H9 (cell line): ENCODE results near the gene PRKCA. TPM values are rescaled to one million over a fixed set of nuclear protein-coding genes. Genes with fewer than 3 reads are reported as not detected.

Source experiments
- DNase-seq: peaks from one replicate; pipeline ENCODE4 v3.0.0-alpha.2; 2017
- H2AFZ ChIP-seq: one replicate; pipeline ENCODE4 v1.6.1; 2013; ENCODE audit warnings: mild to moderate bottlenecking, low read length, control low read depth, moderate library complexity
- H2AK5ac ChIP-seq: 2 replicates; pipeline ENCODE4 v1.6.1; 2013; ENCODE audit warnings: low read length, control low read depth, mixed read lengths; ENCODE audit not compliant: insufficient read length
- H2BK120ac ChIP-seq: one replicate; pipeline ENCODE4 v1.6.1; 2013; ENCODE audit warnings: low read depth, mild to moderate bottlenecking, low read length, control low read depth, inconsistent platforms; ENCODE audit not compliant: poor library complexity, severe bottlenecking
- H2BK12ac ChIP-seq: 2 replicates; pipeline ENCODE4 v1.6.1; 2013; ENCODE audit warnings: low read length, control low read depth, mixed read lengths, low read depth; ENCODE audit not compliant: insufficient read length
- H2BK15ac ChIP-seq: 2 replicates; pipeline ENCODE4 v1.6.1; 2013; ENCODE audit warnings: low read depth, low read length, control low read depth
- H2BK20ac ChIP-seq: one replicate; pipeline ENCODE4 v1.6.1; 2013; ENCODE audit warnings: low read depth, mild to moderate bottlenecking, low read length, control low read depth, inconsistent platforms; ENCODE audit not compliant: poor library complexity, severe bottlenecking
- H2BK5ac ChIP-seq: 2 replicates; pipeline ENCODE4 v1.6.1; 2013; ENCODE audit warnings: low read length, control low read depth, mixed read lengths; ENCODE audit not compliant: insufficient read length
- H3K14ac ChIP-seq: 2 replicates; pipeline ENCODE4 v1.6.1; 2013; ENCODE audit warnings: low read length, control low read depth; ENCODE audit not compliant: insufficient read depth
- H3K18ac ChIP-seq: 2 replicates; pipeline ENCODE4 v1.6.1; 2013; ENCODE audit warnings: low read depth, mild to moderate bottlenecking, mixed read lengths, low read length, control low read depth; ENCODE audit not compliant: insufficient read length
- H3K23ac ChIP-seq: 2 replicates; pipeline ENCODE4 v1.6.1; 2013; ENCODE audit warnings: low read length, control low read depth, mixed read lengths, low read depth; ENCODE audit not compliant: insufficient read length
- H3K23me2 ChIP-seq: 2 replicates; pipeline ENCODE4 v1.6.1; 2013; ENCODE audit warnings: low read depth, mild to moderate bottlenecking, mixed read lengths, low read length, control low read depth; ENCODE audit not compliant: insufficient read length, poor library complexity, severe bottlenecking
- H3K27ac ChIP-seq: 2 replicates; pipeline ENCODE4 v1.5.1; 2013; ENCODE audit warnings: low read length, control low read depth, mixed read lengths, low read depth; ENCODE audit not compliant: insufficient read length
- H3K27me3 ChIP-seq: 2 replicates; pipeline ENCODE4 v1.6.1; 2013; ENCODE audit warnings: low read length, control low read depth, inconsistent platforms; ENCODE audit not compliant: insufficient read depth
- H3K4ac ChIP-seq: 2 replicates; pipeline ENCODE4 v1.6.1; 2013; ENCODE audit warnings: low read depth, mild to moderate bottlenecking, control low read depth, inconsistent platforms, low read length, moderate library complexity
- H3K4me1 ChIP-seq: 2 replicates; pipeline ENCODE4 v1.6.1; 2013; ENCODE audit warnings: low read length, control low read depth, inconsistent platforms; ENCODE audit not compliant: insufficient read depth
- H3K4me2 ChIP-seq: 2 replicates; pipeline ENCODE4 v1.6.1; 2013; ENCODE audit warnings: low read length, control low read depth, mixed read lengths; ENCODE audit not compliant: insufficient read length, insufficient read depth
- H3K56ac ChIP-seq: 2 replicates; pipeline ENCODE4 v1.6.1; 2013; ENCODE audit warnings: low read depth, mild to moderate bottlenecking, mixed read lengths, low read length, control low read depth; ENCODE audit not compliant: insufficient read length
- H3K79me1 ChIP-seq: 2 replicates; pipeline ENCODE4 v1.6.1; 2013; ENCODE audit warnings: low read depth, mild to moderate bottlenecking, moderate library complexity, low read length, control low read depth, inconsistent platforms; ENCODE audit not compliant: insufficient read depth, poor library complexity, severe bottlenecking
- H3K79me2 ChIP-seq: 2 replicates; pipeline ENCODE4 v1.6.1; 2013; ENCODE audit warnings: low read length, control low read depth, inconsistent platforms; ENCODE audit not compliant: insufficient read depth
- H3K9ac ChIP-seq: 2 replicates; pipeline ENCODE4 v1.6.1; 2013; ENCODE audit warnings: low read length, control low read depth, mixed read lengths; ENCODE audit not compliant: insufficient read length; ENCODE audit errors: extremely low read depth
- H3K9me3 ChIP-seq: one replicate; pipeline ENCODE4 v1.6.1; 2013; ENCODE audit warnings: low read depth, low read length, inconsistent platforms; ENCODE audit not compliant: control insufficient read depth
- H3T11ph ChIP-seq: one replicate; pipeline ENCODE4 v1.6.1; 2013; ENCODE audit warnings: mild to moderate bottlenecking, low read length, control low read depth, inconsistent platforms
- H4K20me1 ChIP-seq: one replicate; pipeline ENCODE4 v1.6.1; 2013; ENCODE audit not compliant: control insufficient read depth, insufficient read length, insufficient read depth
- H4K5ac ChIP-seq: 2 replicates; pipeline ENCODE4 v1.6.1; 2013; ENCODE audit warnings: low read depth, mild to moderate bottlenecking, mixed read lengths, low read length, control low read depth; ENCODE audit not compliant: insufficient read length
- H4K8ac ChIP-seq: replicated peaks from 2 replicates; pipeline ENCODE4 v1.6.1; 2013; ENCODE audit warnings: low read length, control low read depth, mixed read lengths, low read depth; ENCODE audit not compliant: insufficient read length
- H4K91ac ChIP-seq: 2 replicates; pipeline ENCODE4 v1.6.1; 2013; ENCODE audit warnings: low read depth, mild to moderate bottlenecking, moderate library complexity, mixed read lengths, low read length, control low read depth; ENCODE audit not compliant: insufficient read length
- H3K27ac Mint-ChIP-seq, 3 experiments: 2 replicates in 2 of 3; 3 replicates in 1 of 3; pipeline ENCODE4 v1.8.0; 2020 to 2021; ENCODE audit warnings: mixed read lengths in 3 of 3, mild to moderate bottlenecking in 1 of 3, moderate library complexity in 1 of 3
- H3K27me3 Mint-ChIP-seq: 2 replicates; pipeline ENCODE4 v1.8.0; 2021; ENCODE audit warnings: low read depth, mild to moderate bottlenecking, moderate library complexity, mixed read lengths
- H3K36me3 Mint-ChIP-seq, 3 experiments: 2 replicates in 2 of 3; 3 replicates in 1 of 3; pipeline ENCODE4 v1.8.0; 2020 to 2021; ENCODE audit warnings: low read depth in 3 of 3, mixed read lengths in 3 of 3; ENCODE audit not compliant: insufficient read depth in 1 of 3
- H3K4me1 Mint-ChIP-seq, 2 experiments: 2 replicates each; pipeline ENCODE4 v1.8.0; 2020; ENCODE audit warnings: mixed read lengths in 2 of 2
- H3K4me3 Mint-ChIP-seq, 2 experiments: 2 replicates in 1 of 2; 3 replicates in 1 of 2; pipeline ENCODE4 v1.8.0; 2020 to 2021; ENCODE audit warnings: mild to moderate bottlenecking in 2 of 2, mixed read lengths in 2 of 2, moderate library complexity in 1 of 2
- H3K9me3 Mint-ChIP-seq, 2 experiments: 2 replicates in 1 of 2; 3 replicates in 1 of 2; pipeline ENCODE4 v1.8.0; 2020; ENCODE audit warnings: mild to moderate bottlenecking in 2 of 2, mixed read lengths in 2 of 2, moderate library complexity in 1 of 2
- WGBS: extraction: QIAGEN DNeasy Blood & Tissue Kit; methylation state at CpG from one replicate; pipeline ENCODE4 v1.1.7; 2013; ENCODE audit warnings: missing lambda C conversion rate, low lambda C conversion rate, mixed read lengths; ENCODE audit not compliant: insufficient read length; ENCODE audit errors: extremely low coverage; 5-methylcytosine and 5-hydroxymethylcytosine counted together
- total RNA-seq: library from RNA; stranded (reverse); gene quantifications from 2 replicates; pipeline ENCODE4 v1.2.1, GENCODE V29; 2021
- TF ChIP-seq, protein P1 (sequence below): fragments of 200-600 bp; sonication (generic); conservative IDR thresholded peaks from 3 replicates; pipeline ENCODE4 v1.8.0; 2021; ENCODE audit warnings: antibody characterized with exemption, mild to moderate bottlenecking

PRKCA gene
- total RNA-seq, 1 experiment from 2014 or later: 10.5 TPM

DNA sequence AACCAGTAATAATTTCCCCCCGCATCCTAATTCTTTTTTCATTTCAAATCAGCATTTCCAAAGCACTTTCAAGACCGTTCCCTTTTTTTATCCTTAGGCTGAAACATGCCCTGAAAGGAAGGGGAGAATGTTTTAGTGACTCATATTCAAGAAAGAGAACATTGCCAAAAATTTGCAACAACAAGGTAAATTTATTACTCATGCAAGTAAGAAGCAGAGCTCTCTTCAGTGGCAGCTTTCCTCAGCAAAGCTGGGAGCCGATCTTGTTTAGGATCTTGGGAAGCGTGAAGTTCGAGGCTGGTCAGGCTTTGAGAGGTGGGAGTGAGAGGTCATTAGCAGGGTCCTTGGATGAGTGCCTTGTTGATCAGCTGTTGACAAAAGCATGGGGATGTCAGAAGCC, 129.5 kb downstream of the PRKCA start:
- H4K91ac ChIP-seq: no peak overlapping the region
- no peak for DNase-seq
- Mint-ChIP-seq H3K27ac (no peak overlapping the region), H3K4me1 (peaks cover 9 to 11% of the 10 kb centered on the region in 2 experiments), H3K9me3 (no peaks in the 10 kb centered on the region), H3K36me3 (no peaks in the 10 kb centered on the region), H3K27me3 (no peaks in the 10 kb centered on the region; the same call in 1 of the 2 replicates), H3K4me3 (no peak overlapping the region)
- no peaks in the 10 kb centered on the region for H4K20me1 ChIP-seq
- no peak overlapping the region for H3K14ac ChIP-seq
- no peaks in the 10 kb centered on the region for H3K79me2 ChIP-seq
- no peak overlapping the region for H3T11ph ChIP-seq
- no peaks in the 10 kb centered on the region for H3K27me3 ChIP-seq
- no peak overlapping the region for H3K4ac ChIP-seq
- H3K56ac ChIP-seq: no peak overlapping the region
- H2BK15ac ChIP-seq: no peak overlapping the region
- no peak overlapping the region for H2BK120ac ChIP-seq
- no peak overlapping the region for H3K4me2 ChIP-seq
- no peak overlapping the region for H4K5ac ChIP-seq
- H3K9ac ChIP-seq: no peak overlapping the region
- no peak overlapping the region for H2BK12ac ChIP-seq
- no peak overlapping the region for H2AK5ac ChIP-seq
- no peak overlapping the region for H4K8ac ChIP-seq
- TF ChIP-seq, protein P1, sequence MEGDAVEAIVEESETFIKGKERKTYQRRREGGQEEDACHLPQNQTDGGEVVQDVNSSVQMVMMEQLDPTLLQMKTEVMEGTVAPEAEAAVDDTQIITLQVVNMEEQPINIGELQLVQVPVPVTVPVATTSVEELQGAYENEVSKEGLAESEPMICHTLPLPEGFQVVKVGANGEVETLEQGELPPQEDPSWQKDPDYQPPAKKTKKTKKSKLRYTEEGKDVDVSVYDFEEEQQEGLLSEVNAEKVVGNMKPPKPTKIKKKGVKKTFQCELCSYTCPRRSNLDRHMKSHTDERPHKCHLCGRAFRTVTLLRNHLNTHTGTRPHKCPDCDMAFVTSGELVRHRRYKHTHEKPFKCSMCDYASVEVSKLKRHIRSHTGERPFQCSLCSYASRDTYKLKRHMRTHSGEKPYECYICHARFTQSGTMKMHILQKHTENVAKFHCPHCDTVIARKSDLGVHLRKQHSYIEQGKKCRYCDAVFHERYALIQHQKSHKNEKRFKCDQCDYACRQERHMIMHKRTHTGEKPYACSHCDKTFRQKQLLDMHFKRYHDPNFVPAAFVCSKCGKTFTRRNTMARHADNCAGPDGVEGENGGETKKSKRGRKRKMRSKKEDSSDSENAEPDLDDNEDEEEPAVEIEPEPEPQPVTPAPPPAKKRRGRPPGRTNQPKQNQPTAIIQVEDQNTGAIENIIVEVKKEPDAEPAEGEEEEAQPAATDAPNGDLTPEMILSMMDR: no peak
- no peak overlapping the region for H2AFZ ChIP-seq
- H3K23ac ChIP-seq: no peak overlapping the region
- H2BK5ac ChIP-seq: no peak overlapping the region
- H2BK20ac ChIP-seq: no peak overlapping the region
- H3K4me1 ChIP-seq: peaks cover 2% of the 10 kb centered on the region; the same call in 1 of the 2 replicates
- H3K18ac ChIP-seq: no peak overlapping the region
- H3K9me3 ChIP-seq: no peaks in the 10 kb centered on the region
- no peaks in the 10 kb centered on the region for H3K79me1 ChIP-seq
- H3K23me2 ChIP-seq: no peaks in the 10 kb centered on the region
- WGBS: 100% methylated on average over 2 of the region's 5 CpGs
- H3K27ac ChIP-seq: no peak overlapping the region
